SH-SY5Y (cell line): ENCODE measurements around the gene CCDC117.

Experiments
- GATA2 ChIP-seq: IDR thresholded peaks from 2 replicates; pipeline ENCODE4 v1.6.1; 2011; ENCODE audit warnings: mild to moderate bottlenecking, low read depth, low read length
- GATA3 ChIP-seq: IDR thresholded peaks from 2 replicates; pipeline ENCODE4 v1.6.1; 2011; ENCODE audit warnings: low read depth, mild to moderate bottlenecking, low read length, moderate library complexity

The CCDC117 gene

DNA sequence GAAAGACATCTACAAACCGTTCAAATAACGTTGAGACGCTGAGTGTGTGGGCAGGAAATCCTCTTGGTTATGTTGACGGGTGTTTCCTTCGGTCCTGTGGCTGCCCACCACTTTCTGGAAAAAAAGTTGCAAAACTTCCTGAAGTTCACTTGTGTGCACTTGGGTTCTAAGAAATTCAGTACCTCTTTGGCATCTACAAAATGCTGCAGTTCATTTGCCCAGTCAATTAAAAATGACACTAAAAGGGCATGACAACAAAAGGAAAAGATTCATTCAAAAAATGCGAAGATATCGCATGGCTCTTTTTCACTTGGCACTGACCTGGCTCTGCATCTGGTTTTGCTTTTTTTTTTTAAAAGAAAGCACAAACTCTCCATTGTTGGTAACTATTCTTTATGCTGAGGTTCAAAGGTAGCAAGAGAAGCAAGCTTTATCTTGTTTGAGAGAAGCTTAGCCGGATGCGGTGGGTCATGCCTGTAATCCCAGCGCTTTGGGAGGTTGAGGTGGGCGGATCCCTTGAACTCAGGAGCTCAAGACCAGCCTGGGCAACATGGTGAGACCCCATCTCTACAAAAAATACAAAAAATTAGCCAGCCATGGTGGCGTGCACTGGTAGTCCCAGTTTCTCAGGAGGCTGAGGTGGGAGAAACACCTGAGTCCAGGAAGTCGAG, 38.5 kb downstream of the CCDC117 start:
- TF ChIP-seq GATA2, result no peak
- no peak for TF ChIP-seq GATA3

DNA sequence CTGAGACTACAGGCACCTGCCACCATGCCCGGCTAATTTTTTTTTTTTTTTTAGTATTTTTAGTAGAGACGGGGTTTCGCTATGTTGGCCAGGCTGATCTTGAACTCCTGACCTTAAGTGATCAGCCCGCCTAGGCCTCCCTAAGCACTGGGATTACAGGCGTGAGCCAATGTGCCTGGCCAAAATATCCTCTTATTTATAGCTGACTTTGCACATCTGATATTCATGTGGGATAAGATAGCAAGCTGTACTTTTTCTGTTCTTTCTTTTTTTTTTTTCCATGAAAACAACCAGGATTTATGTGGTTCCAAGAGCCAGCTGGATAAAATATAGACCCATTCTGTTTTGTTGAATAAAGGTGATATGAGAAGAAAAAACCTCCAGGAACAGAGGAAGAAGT, 40.0 kb downstream of the CCDC117 start:
- TF ChIP-seq GATA3 (no peak), GATA2 (no peak)

DNA sequence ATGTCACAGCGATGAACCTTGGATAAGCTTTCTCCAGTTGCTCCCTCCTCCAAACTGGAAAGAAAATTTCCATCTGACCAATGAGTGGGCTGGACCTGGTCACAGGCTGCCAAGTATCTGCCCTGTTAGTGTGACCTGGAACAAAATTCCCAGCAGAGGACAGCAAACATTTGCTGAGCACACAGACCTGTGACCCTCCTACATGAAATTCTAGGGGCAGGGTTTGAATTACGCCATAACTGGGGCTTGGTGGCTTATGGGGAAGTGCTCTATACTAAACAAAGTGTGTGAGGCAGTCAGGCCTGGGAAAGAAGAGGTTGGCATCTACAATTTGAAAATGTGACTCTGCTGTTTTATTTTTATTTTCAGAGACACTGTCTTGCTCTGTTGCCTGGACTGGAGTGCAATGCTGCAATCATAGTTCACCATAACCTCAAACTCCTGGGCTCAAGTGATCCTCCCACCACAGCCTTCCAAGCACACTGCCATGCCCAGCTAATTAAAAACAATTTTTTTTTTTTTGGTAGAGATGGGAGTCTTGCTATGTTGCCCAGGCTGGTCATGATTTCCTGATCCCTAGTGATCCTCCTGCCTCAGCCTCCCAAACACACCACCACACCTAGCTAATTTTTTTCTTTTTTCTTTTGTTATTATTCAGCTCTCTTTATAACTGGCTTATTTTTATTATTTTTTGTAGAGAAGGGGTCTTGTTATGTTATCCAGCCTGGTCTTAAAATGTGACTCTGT, 41.5 kb downstream of the CCDC117 start:
- TF ChIP-seq GATA2, result no peak

DNA sequence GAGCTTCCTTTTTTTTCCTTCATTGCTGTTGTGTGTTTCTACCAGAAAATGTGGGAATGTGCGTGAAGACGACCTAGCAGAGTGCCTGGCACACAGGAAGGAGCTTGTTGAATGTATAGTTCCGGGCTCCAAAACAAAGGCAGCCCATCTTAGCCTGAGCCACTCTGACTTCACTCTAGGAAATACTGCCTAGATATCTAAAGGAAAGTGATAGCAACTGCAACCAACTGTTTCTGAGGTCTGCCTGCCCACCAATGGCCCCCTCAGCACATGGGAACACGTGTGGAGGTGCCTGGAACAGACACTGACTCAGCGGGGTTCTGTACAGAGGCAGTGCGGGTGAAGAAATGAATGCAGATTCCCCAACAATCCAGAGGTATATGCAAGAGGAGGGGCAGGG, 42.6 kb downstream of the CCDC117 start:
- no peak for TF ChIP-seq GATA2
- TF ChIP-seq GATA3, result no peak

DNA sequence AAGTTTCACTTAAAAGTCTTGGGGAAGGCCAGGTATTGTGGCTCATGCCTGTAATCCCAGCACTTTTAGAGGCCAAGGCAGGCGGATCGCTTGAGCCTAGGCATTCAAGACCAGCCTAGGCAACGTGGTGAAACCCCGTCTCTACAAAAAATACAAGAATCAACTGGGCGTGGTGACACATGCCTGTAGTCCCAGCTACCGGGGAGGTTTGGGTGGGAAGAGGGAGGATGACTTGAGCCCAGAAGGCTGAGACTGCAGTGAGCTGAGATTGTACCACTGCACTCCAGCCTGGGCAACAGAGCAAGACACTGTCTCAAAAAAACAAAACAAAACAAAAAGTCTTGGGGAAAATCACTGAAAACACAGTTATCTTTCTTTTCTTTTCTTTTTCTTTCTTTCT, 43.2 kb downstream of the CCDC117 start:
- TF ChIP-seq GATA2 (no peak), GATA3 (no peak)

DNA sequence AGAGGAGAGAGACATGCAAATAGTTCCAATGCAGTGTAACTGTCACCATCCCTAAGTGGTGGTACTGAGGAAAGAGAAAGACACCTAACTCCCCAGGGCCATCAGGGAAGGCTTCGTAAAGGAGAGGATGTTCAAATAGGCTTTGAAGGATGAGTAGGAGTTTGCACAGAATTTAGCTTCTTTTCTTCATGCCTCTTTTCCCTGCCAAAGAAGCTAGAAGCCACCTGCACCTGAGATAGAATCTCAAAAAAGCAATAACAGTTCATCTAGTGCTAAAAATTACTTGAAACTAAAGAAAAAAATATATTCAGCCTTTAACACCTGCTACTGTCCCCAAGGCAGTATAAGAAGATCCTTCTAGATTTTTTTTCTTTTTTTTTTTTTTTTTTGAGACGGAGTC, 44.6 kb downstream of the CCDC117 start:
- TF ChIP-seq GATA2, result no peak
- TF ChIP-seq GATA3, result no peak

DNA sequence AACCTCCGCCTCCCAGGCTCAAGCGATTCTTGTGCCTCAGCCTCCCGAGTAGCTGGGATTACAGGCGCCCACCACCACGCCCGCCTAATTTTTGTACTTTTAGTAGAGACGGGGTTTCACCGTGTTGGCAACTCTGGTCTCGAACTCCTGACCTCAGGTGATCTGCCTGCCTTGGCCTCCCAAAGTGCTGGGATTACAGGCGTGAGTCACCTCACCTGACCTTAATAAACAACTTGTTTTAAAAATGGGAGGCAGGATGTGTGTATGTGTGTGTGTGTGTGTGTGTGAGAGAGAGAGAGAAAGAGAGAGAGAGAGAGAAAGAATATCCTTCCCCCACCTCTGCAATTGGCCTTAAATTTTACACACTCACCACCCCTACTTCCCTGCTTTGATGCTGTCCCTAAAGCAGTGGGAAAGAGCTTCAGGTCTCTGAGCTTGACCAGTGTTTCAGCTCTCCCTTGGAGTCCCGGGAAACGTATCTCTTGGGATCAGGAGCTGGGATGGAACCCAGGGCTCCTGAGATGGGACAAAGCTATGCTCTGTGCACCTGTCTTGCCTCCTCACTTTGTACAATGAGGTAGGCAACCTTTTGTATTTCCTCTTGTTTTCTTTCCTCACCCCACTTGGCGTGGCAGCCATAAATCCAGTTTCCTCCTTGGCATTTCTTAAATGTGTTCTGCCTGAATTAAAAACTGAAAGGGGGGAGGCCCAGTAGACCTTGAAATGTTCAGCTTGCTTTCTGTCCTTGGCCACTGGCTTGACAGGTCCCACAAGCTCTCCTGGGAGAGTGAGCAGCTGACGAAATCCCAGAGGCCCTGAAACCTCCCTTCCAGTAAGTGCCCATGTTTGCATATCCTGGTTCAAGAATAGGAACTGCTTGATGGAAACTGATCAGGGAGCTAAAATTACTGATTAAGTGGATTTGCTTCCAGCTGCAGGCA, 45.7 kb downstream of the CCDC117 start:
- TF ChIP-seq GATA3 (no peak), GATA2 (no peak)

DNA sequence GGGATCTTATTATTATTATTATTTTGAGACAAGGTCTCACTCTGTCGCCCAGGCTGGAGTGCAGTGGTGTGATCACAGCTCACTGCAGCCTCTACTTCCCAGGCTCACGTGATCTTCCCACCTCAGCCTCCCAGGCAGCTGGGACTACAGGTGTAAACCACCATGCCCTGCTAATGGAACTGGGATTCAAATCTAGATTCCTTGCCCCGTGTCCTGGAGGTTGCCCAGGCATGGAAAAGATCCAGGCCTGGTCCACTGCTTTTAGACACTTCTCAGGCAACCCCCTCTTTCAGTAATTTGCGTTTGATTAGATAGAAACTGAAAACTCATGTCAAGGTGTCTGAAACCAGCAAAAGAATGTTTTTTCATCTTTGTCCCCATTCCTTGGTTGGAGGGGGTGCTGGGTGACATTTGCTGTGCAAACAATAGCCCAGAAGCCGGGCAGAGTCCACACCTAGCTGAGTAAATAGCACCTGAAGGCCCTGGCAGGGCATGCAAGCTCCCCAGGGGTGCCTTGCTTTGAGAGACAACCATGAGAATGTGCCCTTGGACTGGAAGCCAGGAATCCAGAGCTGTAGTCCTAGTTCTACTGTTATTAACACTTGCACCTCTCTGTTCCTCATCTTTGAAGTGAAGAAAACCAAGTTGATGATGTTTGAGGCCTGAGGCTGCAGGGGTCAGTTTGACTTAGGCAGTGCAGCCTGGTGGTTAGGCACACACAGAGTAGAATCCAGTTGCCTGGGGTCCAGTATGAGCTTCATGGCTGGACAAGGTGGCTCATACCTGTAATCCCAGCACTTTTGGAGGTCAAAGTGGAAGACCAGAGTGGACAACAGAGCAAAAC, 47.0 kb downstream of the CCDC117 start:
- no peak for TF ChIP-seq GATA3
- no peak for TF ChIP-seq GATA2

DNA sequence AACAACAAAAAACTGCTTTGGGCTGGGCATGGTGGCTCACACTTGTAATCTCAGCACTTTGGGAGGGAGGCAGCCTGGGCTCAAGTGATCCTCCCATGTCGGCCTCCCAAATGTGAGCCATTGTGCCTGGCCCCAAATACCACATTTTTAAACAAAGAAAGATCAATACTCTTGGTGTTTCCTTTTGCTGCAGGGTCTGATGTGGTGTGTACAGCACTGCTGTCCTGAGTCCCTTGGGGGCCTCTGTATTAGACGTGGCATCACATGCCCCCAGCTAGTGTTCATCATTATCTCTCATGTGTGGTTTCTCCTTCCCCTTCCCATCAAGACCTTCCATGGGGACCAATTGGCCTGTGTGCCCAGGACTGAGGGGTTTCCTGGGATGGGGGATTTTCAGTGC, 48.4 kb downstream of the CCDC117 start:
- TF ChIP-seq GATA2 (no peak), GATA3 (no peak)

DNA sequence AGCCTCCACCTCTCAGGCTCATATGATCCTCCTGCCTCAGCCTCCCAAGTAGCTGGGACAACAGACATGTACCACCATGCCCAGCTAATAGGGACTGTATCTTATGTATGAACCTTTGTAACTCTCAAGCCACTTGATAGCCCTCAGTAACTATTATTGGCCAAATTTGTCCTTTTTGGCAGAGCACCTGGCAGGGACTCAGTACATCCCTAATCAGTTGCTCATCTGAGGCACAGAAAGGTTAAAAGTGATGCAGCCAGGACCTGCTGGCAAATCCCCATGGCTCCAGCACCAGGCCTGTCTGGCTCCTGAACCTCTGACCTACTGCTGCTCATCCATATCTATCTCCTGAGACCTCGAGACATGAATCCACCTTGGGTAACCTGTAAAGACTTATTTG, 49.0 kb downstream of the CCDC117 start:
- TF ChIP-seq GATA2 (no peak), GATA3 (no peak)

DNA sequence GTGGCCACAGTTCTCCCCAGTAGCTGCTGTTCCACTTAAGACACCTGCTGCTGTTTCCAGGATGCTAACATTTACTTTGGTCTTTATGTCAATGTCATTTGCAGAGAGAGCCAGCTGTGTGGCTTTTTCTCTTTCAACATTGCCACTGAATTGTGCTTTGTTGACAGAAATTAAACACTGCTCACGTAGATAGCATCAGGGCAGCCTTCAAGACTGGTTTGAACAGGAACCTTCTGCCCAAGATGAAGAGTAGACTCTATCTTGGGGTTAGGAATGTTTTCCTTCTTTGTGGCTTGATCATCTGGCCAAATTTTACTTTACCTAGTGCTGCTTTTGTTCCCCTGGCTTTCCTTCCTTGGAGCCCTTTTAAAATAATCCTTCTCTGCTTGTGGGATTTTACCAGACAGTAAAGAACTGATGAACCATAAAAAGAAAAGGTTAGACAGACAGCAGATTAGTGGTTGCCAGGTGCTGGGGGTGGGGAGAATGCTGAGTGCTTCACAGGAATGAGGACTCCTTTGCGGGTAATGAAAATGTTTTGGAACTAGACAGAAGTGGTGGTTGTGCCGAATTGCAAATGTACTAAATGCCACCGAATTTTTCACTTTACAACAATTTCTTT, 50.5 kb downstream of the CCDC117 start:
- TF ChIP-seq GATA2 (no peak), GATA3 (no peak)

DNA sequence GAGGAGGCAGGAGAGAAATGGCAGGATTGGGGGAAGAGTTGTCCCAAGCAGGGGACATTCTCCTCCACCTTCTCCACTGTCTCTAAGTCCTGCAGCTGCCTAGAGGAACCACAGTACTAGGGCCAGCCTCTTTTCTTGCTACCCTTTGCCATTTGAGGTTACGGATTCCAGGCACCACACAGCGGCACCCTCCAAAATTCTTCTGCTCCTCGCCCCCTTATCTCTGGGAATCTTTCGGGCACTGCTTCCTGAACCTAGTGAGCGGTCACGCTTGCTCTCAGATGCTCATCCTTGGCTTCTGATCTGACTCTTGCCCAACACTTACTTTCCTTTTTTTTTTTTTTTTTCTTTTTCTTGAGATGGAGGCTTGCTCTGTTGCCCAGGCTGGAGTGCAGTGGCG, 54.4 kb downstream of the CCDC117 start:
- no peak for TF ChIP-seq GATA2
- TF ChIP-seq GATA3, result no peak

DNA sequence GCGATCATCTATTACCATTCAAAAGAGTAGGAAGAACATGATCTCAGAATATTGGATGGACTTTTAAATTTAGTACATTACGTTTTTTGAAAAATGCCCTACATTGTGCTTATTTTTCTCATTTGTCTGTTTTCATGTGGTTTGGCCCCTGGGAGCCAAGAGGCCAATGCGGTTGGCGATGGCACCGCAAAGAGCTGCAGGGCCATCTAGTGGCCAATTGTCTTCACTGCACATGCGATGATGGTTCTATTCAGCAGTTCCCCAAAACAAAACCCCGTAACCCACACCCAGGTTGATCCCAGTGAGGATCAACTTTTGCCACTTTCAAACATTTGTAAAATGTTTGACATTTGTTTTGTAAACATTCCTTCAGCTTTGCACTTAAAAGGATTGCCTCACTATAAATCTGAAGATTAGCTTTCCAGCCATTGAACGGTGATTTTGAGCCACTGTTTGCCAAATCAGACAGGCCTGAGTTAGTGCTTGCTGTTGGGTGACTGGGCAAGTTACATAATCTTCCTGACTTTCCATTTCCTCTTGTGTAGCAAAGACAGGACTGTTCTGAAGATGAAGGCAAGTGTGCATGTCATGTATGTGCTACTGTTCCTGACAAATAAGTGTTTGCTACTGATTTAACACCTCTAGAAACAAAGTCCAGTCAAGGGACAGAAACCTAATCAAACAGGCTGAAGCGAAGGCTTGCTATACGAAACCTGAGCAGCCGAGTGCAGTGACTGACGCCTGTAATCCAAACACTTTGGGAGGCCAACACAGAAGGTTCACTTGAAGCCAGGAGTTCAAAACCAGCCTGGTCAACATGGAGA, 57.1 kb downstream of the CCDC117 start:
- no peak for TF ChIP-seq GATA2
- no peak for TF ChIP-seq GATA3
